ENCODE data around the gene SLC7A4.
"Not testable (repeated sequence)": the region's sequence is repeated elsewhere in the genome, so short reads cannot be mapped to it uniquely, and the experiment has no call there.

The SLC7A4 gene

DNA sequence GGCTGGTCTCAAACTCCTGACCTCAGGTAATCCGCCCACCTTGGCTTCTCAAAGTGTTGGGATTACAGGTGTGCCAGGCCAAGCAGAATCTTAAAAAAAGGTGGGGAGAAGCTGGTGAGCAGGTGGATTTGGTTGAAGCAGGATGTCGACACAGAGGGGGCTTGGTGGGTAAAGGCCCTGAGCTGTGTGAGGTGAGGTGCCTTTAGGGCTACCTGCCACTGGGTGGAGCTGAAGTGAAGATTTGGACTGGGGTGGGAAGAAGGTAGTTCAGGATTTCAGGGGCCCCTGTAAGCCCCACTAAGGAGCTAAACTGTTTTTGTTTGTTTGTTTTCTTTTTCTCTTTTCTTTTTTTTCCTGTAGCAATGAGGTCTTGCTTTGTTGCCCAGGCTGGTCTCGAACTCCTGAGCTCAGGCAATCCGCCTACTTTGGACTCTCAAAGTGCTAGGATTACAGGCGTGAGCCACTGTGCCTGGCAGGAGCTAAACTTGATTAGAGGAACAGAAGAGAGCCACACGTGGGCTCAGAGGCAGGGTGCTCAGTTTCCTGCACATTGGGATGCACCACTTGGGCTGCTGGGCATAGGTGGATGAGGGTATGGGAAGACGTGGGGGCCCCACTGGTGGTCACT, 11.4 kb downstream of the SLC7A4 start:
- no peak for DNase-seq (ENCODE audit: low spot score)

DNA sequence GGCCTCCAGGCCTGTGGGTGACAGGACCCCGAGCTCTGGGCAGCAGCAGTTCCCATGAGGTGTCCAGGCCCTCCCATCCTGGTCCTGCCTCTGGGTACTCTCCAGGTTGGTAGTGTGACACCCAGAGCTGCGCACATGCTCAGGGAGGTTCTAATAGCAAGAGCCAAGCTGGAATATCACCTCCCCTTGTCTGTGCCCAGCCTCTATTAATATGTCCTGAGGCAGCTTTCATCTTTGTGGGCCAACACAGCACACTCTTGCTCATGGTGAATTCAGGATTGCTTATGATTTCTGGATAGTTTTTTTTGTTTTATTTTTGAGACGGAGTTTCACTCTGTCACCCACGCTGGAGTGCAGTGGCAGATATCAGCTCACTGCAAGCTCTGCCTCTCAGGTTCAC, 14.0 kb downstream of the SLC7A4 start:
- DNase-seq (ENCODE audit: low spot score): no peak

- DNase-seq (ENCODE audit: low spot score): no peak
Measured at GRCh38 chr22:21016644-21017420, 15.5 kb downstream of the SLC7A4 start.

DNA sequence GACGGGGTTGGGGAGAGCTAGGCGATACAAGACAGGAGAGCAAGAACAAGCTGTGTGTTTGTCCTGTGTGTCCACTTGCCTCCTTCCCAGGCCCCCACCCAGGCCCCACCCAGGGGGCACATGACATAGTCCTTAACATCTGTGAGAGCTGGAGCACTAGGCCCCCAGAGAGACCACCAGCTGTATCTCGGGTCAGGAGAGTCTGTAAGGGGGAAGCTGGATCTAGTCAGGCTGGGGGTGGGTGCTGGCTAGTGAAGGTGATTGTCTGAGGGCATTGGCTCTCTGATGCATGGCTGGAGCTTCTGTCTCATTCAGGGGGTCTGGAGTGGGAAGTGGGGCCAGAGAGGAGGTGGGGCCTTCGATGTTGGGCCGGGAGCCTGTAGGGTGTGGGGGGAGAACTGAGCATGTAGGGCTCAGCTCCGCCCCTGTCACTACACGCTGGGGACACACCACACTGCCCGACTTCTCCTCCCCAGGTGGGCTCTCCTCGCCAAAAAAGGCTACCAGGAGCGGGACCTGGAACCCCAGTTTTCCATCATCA, 16.8 kb downstream of the SLC7A4 start:
- DNase-seq (ENCODE audit: low spot score): no peak

DNA sequence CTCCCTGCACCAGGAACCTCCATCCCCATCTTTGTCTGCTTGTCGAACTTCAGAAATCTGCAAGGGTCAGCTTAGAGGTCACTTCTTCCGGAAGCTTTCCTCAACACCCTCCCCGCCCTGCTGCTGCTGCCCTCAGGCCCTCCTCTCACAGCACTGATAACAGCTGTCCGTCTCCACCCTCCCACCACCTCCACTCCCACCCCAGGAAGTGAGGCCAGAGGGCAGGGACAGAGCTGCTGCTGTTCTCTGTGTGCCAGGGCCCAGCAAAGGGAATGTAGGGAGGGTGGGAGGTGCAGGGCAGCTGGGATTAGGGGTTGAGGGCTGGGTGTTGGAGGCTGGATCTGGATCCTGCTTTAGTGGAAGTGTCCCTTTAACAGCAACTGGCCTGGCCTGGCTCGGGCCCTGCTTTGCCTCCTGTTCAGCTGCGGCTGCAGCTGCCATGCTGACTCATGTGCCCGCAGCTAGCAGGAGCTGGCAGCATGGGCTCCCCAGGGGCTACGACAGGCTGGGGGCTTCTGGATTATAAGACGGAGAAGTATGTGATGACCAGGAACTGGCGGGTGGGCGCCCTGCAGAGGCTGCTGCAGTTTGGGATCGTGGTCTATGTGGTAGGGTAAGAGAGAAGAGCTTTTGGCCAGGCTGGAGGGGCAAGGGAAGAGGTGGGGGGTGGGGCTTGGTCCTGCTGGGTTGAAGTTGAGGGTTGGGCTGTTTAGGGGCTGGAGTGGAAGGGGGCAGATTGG, 17.5 kb downstream of the SLC7A4 start, which contains the start of gene P2RX6:
TSS of gene P2RX6 (plus strand) at position 440 of the 740 bp plus-strand sequence. CDS start at position 450, 10 bp downstream.
- DNase-seq (ENCODE audit: low spot score): peak; percentile 38

GRCh38 chr22:21014202-21014725, 18.1 kb downstream of the SLC7A4 start:
- DNase-seq (ENCODE audit: low spot score): peak; percentile 79

DNA sequence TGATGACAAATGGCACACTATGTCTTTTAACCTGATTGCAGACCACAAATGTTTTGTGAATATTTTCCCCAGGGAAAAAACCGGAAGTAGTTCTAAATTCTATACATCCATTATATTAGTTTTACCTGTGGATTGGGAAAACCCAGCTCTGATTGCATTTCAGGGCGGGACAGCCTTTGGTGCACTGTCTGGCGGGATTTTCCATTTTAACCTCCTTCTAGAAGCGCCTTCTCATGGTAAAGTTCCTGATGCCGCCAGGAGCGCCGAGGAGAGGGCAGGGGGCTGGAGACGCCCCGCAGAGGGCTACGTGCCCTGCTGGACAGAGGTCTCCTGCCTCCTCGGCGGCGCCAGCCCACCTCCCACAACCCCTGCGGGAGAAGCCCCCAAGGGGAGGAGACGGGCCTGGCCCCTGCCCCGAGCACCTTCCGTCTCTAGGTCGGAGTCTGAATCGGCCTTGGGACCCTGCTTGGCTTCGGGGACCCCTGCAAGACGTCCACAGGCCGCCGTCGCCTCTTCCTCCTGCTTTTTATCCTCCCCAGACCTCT, 18.6 kb downstream of the SLC7A4 start:
- no peak for DNase-seq (ENCODE audit: low spot score)

DNA sequence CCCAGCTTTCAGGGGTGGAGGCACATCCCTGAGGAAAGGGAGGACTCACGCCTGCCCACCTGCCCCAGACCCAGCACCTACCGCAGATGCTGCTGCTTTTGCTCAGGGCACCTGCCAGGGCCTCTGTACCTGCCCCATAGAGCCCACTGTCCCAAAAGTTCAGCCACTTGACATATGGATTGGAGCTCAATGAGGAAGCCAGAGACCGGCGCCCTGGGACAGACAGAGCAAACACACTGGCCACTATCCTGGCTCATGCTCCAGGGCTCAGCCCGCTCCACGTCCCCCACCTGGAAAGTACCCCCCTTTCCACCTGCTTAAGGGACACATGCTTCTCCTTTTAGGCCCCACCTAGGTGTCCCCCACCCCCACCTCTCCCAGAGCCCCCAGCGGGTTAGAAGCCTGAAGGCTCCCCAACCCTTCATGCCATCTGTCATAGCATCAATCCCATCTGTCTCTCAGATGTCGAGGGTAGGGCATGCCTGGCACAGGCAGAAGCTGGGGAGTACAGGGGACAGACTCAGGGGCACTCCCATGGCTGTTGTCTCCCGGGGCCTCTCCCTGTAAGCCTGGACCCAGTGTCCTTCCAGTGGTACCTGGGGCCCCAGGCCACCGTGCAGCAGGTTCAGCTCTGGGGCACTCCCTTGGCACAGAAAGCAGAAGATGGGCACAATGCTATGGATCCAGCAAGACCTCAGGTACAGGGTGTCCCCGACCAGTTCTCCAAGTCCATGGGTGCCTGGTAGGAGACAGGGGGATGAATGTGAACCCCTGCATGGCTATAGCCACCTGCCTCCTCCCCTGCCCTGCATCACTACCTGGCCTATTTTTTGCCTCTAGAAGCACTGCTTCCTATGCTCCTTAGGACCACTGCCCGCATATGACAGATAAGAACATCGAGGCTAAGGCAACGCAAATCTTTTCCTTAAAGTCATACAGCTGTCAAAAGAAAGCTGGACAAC, 19.6 kb downstream of the SLC7A4 start:
- no peak for DNase-seq (ENCODE audit: low spot score)

GRCh38 chr22:21010426-21011113, 21.8 kb downstream of the SLC7A4 start:
- no peak for DNase-seq (ENCODE audit: low spot score)

DNA sequence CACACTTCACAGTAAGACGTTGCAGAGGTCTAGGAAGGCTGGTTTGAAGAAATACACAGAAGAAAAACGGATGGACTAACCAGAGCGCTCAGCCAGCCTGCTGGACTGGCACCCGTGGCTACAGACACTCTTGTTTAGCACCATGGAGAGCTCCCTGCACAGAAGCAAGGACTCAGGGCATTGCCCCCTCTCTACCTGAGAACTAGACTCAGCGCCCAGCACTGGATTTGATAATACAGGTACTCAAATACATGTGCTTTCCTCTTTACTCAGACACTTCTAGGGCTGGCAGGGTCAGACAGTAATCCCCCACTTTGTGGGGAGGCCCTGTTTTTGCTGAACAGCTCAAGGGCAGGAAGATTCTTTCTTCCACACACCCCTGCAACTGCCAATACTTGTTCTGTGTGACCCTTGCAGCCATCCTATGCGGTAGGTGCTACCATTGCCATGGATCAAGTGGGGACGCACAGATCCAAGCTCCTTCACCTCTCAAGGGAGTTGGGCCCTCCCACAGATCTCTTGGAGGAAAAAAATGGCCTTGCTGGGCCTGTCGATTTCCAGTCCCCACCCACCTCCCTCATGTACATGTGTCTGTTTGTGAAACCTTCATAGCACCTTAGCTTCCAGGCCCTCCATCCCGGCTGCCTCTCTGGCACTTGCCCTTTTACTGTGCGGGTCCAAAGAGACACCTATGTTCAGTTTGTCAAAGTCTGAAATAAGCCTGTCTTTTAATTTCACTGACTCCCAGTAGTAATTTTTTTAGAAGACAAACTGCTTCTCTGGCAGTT, 22.5 kb downstream of the SLC7A4 start:
- DNase-seq (ENCODE audit: low spot score): no peak

- not testable (repeated sequence) for DNase-seq (ENCODE audit: low spot score)
Measured at GRCh38 chr22:21009208-21009607, 23.2 kb downstream of the SLC7A4 start.

- no peak for DNase-seq (ENCODE audit: low spot score)
Measured at GRCh38 chr22:21003782-21004181, 28.6 kb downstream of the SLC7A4 start.

DNA sequence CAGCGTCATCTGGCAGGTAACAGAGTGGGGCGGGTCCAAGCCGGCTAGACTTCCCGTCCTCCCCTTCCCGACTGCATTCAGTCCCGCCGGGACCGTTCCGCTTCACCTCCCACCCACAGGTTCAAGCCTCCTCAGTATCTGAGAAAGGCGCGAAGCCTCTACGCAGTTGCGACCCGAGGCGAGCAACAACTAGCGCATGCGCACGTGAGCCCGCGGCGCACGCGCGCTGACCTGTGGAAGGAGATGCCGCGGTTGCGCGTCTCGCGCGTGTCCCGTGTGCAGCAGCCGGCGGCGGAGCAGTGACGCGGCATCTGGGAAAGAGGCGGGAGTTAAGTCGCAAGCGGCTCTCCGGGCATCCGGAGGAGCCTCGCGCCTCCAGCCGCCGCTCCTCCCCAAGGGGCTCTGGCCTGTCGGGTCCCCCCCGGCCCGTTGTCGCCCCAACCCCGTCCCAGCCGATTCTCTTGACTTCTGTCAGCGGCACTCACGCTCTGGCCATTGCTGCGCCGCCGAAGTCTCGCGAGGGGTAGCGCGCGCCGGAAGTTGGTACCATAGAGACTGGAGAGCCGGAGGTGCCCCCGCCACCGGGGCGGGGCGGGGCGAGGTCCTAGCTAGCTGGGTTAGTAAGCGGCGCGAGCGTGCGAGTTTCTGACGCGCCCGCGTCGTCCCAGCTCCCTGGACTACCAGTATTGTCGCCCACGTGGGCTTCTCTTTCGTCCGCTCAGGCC, 30.6 kb downstream of the SLC7A4 start, which contains the start of gene THAP7:
TSS of gene THAP7 (minus strand) at position 518 of the 725 bp plus-strand sequence. CDS start at position 311, 207 bp downstream.
- peak; percentile 95 for DNase-seq (ENCODE audit: low spot score)

DNA sequence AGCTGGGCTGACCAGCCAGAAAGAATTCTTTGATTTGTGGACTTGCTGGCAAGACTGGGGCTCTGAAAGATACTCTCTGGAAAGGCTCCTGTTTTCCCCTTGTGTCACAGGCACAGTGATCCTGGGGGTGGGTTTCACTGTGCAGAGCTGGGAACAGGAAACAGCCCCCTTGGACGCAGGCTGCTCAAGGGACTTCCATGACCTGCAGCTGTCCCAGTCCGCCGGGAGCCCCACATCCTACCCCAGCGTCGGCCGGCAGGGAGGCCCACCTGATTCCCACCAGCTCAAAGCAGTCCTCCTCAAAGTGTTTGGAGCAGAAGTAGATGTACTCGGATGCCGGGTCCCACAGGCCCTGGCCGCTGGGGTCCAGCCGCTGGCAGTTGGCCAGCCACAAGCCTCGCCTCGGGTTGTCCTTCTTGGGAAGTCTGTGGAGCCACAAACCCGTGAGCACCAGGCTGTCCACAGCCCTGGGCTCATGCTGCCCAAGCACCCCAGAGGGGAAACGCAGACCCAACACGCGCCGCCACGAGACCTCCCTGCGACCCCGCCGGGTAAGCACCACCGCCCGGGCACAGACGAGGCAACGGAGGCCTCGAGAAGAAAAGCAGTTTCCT, 31.3 kb downstream of the SLC7A4 start:
- no peak for DNase-seq (ENCODE audit: low spot score)

GRCh38 chr22:21000207-21000986, 32.0 kb downstream of the SLC7A4 start:
- no peak for DNase-seq (ENCODE audit: low spot score)

GRCh38 chr22:20999350-21000206, 32.8 kb downstream of the SLC7A4 start:
- DNase-seq (ENCODE audit: low spot score): no peak

All from globus pallidus (tissue), 1 donor.